DMS 273 treated with DMSO at 0.1 percent for 48 hours (cell line): ENCODE measurements around the gene FBXO42.

Experiments used
- DNase-seq: peaks from one replicate; lab custom pipeline; 2025; lab: John Stamatoyannopoulos, UW

Gene FBXO42

DNA sequence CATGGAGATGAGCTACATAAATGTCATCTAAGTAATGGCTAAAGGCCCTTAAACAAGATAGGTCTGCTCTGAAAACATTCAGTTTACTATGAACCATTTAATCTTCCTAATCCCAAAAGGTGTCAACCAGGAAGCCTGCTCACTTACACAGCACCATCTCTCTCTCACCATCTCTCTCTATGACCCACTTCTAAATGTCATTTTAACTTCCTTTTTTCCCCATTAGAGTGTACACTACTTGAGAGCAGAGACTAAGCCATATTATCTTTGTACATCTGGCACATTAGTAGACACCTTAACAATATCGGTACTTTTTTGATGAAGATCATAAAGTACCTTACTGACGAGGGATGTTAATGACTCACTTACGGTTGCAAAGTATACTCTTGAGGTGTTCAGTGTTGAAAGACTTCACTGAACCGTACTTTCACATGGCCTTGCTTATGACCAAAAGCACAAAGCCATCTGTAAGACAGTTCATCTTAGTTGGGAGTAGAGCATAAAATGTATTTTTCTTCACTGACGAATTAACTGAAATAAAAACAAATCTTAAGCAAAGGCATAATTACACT is 25.4 kb downstream of the FBXO42 start:
- DNase-seq: no peak

DNA sequence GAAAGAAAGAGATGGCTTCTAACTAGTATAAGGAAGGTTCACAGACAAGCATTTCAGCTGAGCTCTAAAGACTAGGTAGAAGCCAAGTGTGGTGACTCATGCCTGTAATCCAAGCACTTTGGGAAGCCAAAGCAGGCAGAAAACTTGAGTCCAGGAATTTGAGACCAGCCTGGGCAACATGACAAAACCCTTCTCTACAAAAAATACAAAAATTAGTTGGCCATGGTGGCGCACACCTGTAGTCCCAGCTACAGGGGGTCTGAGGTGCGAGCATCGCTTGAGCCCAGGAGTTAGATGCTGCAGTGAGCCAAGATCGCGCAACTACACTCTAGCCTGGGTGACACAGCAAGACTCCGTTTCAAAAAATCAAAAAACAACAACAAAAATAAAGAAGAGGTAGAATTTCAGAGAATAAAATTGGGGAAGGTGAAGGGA is 27.8 kb downstream of the FBXO42 start:
- DNase-seq: no peak

DNA sequence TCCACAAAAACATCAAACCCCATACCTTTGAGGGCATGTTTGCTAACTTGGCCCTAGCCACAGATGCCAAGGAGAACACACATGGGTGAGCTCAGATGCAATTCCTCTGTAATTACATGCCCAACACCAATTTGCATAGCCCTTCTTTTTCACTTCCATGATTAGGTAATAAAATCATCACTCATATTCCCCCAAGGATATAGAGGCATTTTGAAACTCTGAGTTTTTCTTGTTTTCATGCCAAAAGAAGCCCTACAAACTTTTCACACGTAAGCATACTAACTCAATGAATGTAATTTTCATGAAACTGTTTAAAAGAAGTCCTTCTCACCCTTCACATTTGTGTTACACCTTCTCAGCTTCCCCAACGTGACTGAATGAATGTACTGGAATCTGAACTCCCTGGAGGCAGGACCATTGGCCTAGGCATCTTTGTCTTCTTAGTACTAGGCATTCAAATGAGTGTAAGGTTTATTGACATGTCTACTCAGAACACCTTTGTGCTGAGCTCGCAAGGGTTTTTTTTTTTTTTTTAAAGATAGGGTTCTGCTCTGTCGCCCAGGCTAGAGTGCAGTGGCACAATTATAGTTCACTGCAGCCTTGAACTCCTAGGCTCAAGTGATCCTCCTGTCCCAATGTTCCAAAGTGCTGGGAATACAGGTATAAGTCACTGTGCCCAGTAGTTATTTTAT is 31.0 kb downstream of the FBXO42 start:
- DNase-seq: no peak

DNA sequence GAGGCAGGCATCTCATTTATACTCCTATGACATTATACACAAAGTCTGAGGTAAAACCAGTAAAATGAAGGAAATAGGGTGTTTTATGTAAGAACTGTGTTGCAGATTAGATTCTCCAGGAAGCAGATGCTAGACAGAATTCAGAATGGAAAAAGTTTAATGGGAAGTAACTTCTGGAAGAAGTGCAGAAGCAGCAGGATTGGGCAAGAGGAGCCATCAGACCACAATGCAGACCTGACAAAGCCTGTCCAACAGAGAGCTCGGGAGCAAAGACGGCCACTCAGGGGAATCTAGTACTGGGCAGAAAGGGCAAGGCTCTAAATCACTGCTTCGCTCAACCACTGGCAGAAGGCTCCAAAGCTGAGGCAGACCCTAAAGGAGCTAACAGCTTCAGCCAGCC is 33.7 kb downstream of the FBXO42 start:
- DNase-seq: no peak

DNA sequence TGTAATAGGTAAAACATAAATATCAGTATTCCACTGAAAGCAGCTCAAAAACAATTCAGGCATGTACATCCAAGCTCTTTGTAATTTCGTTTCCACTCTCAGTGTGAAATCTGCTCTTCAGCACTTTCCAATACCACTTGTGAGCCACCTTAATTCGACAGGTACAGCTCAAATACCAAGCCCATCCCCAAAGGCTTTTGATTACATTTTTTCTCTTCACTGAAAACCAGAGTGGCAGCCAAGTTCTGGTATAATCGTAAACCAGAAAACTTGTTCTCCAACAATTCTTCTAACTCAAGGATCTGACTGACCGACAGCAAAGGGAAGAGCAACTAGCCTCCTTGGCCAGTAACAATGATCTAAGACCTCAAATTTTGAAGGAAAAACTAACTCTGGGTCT is 36.8 kb downstream of the FBXO42 start:
- DNase-seq: no peak

DNA sequence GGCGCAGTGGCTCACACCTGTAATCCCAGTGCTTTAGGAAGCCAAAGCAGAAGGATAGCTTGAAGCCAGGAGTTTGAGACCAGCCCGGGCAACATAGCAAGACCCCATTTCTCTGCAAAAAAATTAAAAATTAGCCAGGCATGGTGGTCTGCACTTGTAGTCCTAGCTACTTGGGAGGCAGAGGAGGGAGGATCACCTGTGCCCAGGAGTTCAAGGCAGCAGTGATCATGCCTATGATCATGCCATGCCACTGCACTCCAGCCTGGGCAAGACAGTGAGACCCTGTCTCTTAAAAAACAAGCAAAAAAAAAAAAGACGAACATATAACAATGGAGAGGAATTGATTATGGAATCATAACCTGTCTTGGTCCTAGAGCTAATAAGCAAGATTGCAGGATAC is 45.1 kb downstream of the FBXO42 start:
- no peak for DNase-seq

DNA sequence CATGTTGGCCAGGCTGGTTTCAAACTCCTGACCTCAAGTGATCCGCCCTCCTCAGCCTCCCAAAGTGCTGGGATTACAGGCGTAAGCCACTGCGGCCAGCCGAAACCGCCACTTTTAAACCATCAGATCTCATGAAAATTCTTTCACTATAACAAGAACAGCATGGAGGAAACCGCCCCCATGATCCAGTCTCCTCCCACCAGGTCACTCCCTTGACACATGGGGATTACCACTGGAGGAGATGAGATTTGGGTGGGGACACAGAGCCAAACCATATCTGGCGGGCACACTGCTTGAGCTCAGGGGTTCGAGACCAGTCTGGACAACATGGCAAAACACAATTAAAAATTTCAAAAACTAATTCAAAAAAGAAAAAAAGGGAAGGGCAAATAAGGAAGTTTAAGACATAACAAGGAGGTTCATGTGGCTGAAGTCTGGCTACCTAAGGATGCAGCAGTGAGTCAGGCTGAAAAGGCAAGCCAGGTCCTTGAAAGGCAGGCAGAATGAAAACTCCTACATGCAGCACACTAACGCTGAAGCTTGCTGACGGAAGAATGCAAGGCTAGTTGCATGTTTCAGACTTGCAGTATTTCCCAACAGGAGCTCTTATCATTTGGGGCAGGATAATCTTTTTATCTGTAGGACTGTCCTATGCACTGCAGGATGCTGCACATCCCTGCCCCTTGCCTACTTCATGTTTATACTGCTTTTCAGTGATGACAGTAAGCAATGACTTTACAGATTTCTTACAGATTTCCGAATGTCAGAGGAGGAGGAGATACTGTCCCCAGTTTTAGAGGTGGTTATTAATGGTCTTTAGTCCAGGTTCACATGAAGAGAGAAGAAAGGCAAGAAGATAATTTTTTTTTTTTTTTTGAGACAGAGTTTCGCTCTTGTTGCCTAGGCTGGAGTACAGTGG is 49.3 kb downstream of the FBXO42 start:
- no peak for DNase-seq

DNA sequence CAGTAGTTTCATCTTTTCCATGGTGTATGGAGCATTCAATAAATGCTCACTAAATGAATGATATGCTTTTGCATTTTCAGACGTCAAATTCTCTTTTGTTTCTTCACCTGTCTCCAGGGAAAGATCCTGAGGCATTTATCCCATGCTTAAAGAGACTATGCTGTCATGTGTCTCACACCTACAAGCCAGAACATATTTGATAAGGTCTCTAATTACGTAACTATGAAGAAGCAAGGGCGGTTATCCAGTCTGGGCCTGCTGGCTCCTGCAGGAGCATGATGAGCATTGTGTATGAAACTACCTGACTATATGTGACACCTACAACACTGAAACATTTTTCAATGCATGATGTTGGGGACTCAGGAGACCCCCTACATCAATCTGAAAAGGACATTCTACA is 51.8 kb downstream of the FBXO42 start:
- no peak for DNase-seq

DNA sequence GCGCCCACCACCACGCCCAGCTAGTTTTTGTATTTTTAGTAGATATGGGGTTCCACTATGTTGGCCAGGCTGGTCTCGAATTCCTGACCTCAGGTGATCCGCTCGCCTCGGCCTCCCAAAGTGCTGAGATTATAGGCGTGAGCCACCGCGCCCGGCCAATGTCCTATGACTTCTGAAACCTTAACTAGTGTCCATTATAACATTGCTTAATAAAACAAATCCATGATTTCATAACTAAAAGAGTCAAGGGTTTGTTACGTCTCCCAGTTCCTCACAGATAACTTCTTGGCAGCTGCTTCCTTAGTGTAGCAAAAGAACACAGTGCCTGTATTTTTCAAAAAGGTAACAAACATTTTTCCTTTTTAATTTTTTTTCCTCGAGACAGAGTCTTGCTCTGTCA is 53.6 kb downstream of the FBXO42 start:
- DNase-seq: no peak

DNA sequence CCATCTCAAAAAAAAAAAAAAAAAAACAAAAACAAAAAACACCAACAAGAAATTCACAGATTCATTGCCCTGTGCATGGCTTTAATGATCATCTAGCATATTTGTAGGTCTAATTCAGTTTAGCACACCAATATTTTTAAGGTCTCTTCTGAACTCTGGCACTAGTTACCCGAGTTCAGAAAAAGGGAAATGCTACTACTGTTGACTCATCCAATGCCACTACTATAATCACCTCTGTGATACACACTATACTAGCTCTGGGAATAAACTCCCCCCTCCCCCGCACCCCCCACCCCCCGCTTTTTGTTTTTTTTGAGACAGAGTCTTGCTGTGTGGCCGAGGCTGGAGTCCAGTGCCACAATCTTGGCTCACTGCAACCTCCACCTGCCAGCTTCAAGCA is 55.6 kb downstream of the FBXO42 start:
- DNase-seq: no peak

DNA sequence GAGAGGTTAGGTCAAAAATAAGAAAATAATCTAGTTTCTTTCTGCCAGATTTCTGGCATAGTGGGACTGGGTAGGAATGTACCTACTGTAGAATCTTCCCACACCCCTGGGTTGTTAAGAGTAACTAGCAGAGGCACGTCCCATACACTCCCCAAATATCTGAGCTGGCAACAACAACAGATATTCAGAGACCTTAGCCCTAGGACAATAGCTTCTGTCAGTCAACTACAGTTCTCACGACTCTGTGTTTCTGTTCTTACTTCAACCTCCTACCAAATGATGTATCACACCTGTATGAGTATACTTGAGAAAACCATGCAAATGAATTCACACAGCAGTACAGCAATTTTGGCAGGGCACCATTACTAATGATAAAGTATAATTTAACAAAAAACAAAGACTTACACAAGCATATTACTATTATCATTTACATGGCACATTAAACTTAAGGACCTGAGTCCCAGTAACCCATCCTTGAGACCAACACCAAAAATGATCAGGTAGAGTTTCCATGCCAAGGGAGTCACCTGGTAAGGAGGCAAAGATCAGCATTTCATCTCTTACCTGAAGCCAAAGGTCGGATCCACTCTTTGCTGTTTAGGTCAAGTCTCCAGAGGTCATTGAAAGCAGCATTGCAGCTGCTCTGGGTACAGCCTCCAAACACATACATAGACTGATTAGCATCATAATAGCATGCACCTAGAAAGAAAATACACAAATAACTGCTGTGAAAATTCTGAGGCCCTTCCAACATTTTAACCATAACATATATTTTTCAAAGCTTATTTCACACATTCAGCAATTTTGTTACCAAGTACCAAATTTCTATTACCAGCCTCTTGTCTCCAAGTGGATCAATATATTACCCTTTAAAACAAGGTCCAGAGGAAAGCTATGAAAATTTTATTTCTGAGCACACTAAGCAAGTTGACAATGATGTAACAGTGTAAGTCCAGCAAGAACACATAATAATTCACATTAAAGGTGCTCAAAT is 57.8 kb downstream of the FBXO42 start:
- no peak for DNase-seq

DNA sequence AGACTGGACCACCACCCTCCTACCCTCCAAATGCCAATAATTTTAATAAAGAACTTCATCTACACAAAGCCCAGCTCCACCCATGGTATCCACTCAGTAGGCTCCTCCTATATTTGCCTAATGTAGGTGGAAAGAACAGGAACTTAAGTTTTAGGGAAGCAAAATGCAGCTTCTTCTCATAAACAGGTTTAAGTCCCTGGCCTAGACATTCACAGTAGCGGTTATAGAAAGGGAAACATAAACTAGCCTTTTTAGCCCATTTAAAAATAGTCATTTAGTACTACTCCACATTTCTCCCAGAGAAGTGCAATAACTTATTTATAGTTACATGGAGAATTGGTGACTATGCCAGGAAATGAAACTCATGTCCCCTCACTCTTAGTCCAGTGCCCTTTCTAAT is 58.7 kb downstream of the FBXO42 start:
- no peak for DNase-seq

DNA sequence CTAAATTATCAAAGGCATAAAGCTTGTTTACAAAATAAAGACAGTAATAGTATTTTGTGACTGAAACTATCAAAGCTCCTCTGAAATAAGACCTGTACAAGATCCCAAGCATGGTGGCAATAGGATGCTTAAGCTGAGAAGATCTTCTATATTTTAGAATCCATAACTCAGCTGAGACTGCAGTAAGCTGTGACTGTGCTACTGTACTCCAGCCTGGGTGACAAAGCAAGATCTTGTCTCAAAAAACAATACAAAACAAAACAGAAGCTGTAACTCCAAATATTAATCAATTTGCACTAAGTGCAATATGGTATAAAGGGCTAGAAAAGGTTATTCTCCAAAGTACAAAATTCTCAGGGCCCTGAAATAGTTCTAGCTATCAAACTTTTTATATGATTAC is 59.5 kb downstream of the FBXO42 start:
- DNase-seq: no peak

DNA sequence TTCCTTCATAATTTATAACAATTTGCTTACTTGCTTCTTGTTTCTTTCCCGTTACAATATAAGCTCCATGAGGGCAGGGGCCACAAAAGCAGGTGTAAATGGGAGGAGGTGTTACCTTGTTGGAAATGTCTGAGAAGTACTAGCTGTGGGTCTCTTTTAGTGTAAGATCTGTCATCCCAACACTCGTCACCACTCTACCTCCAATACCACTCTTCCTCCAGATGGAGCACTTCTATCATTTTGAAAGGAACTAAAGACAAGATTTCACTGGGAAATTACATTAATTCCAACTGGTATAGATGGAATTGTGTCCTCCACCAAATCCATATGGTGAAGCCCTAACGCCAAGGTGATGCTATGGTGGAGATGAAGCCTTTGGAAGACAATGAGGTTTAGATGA is 62.3 kb downstream of the FBXO42 start:
- no peak for DNase-seq

DNA sequence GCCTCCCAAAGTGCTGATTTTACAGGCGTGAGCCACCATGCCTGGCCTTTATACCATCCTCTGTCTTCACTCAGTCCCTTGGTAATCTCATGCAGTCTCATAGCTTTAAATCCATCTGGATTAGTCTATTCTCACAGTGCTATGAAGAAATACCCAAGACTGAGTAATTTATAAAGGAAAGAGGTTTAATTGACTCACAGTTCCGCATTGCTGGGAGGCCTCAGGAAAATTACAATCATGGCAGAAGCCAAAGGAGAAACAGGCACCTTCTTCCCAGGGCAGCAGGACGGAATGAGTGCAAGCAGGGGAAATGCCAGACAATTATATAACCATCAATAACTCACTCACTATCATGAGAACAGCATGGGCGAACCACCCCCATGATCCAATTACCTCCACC is 66.2 kb downstream of the FBXO42 start:
- DNase-seq: no peak

DNA sequence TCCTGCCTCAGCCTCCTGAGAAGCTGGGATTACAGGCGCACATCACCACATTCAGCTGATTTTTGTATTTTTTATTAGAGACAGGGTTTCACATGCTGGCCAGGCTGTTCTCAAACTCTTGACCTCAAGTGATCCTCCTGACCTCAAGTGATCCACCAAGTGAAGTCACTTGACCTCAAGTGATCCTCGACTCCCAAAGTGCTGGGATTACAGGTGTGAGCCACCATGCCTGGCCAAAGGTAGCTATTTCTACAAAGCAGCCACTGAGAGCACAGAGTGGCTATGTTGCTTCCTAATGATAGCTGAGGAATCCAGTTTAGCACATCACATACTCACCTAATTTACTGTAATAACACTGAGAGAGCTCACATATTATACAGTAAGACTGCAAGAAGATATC is 70.5 kb downstream of the FBXO42 start:
- no peak for DNase-seq

DNA sequence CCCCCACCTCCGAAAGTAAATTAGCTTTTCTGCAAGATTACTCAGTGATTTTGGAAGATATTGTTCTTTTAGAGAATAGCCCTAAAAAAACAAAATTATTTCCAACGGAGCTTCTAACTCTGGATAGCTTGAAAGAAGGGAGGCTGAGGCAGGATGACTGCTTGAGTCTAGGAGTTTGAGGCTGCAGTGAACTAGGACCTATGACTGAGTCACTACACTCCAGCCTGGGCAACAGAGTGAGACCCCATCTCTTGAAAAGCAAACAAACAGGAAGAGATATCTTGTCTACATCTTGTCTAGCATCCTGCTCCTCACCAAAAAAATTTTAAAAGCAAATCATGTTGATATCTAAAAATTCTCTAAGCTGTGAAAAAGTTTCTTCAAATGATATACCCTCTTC is 73.1 kb downstream of the FBXO42 start:
- DNase-seq: no peak

DNA sequence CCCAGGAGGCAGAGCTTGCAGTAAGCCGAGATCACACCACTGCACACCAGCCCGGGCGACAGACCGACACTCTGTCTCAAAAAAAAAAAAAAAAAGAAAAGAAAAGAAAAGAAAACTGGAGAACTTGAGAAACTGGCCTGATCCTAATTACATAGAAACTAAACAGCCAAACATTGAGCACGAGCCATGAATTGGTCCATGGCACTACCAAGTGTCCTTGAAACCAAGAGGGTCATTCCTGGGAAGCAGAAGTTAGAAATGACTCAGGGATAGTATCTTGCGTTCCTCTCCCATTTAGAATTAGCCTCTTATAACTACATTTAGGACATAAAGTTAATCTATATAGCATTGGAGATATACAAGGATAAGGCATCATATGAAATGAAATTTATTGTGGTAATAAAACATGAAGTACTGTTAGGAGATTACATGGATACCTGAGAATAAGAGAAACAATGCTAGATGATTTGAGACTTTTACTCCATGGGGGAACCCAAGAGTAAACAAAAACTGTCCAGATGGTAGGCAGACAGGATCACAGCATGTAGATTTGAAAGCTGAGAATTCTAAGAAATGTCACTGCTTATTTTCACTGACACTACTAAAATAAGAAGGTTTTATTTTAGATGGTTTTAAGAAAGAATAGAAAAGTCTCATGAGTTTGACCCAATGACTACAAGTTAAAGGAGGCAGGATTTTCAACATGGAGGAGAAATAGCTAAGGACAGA is 75.8 kb downstream of the FBXO42 start:
- DNase-seq: no peak

DNA sequence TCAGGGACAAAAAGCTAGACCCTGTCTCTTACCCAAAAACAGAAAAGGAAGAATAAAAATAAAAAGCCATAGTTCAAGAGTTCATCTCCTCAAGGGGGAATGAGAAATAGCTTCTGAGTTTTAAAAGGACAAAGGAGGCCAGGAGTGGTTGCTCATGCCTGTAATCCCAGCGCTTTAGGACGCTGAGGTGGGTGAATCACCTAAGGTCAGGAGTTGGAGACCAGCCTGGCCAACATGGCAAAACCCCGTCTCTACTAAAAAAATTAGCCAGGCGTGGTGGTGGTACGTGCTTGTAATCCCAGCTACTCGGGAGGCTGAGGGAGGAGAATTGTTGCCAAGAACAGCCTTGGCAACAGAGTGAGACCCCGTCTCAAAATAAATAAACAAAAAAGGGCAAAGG is 76.7 kb downstream of the FBXO42 start:
- DNase-seq: no peak

DNA sequence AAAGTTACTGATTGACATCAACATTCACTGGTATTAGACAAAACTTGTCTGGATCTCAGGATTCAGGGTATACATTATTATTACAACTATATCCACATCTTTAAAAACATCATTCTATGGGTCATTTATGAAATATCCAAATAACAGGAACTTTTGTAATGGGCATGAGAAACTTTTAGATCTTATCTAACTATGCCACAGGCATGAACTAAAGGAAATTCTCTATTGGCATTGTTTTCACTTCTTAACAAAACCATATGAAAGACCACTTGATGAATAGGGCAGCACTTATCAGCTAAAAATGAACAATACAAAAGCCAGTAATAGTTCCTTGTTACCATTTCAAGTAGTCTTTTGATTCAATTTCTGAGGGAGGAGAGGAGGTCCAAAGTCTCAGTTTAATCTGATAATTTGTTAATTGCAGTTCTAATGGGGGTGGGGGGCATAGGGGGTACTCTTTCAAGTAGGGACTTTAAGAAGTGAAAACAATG is 84.5 kb downstream of the FBXO42 start:
- no peak for DNase-seq
